ENCODE results near the gene NOXRED1.

NOXRED1 gene

GRCh38 chr14:77455966-77456640 lies 32.8 kb upstream of the NOXRED1 start:
- Histone ChIP-seq H3K9me3 (no peaks in the 10 kb centered on the region), H3K4me3 (peak overlapping the region in 1 of 2 donors; percentile 89), H3K27me3 (no peaks in the 10 kb centered on the region), H3K36me3 (peaks cover 16 to 35% (median 27%) of the 10 kb centered on the region in 3 donors), H3K27ac (peak overlapping the region in 1 of 2 donors; percentile 14), H3K4me1 (peaks cover 0 to 31% (median 21%) of the 10 kb centered on the region in 4 donors)
- DNase-seq, result no peak
- TF ChIP-seq CTCF (IDR thresholded peaks at IDR 0.05), result no peak
- intact Hi-C loops (cut with DNase I; ENCODE audit: low total_unique reads), result loop anchor here (5.0 kb wide), 2 partner anchors 101 to 251 kb away; partner anchors contain the start of genes ALKBH1 and SLIRP

- Histone ChIP-seq H3K4me1 (no peaks in the 10 kb centered on the region), H3K4me3 (no peak overlapping the region), H3K27me3 (no peaks in the 10 kb centered on the region), H3K36me3 (peaks cover 66 to 93% (median 78%) of the 10 kb centered on the region in 3 donors), H3K27ac (no peak overlapping the region), H3K9me3 (no peaks in the 10 kb centered on the region)
- intact Hi-C loops (cut with DNase I; ENCODE audit: low total_unique reads), result no loop called here
- no peak for DNase-seq
- TF ChIP-seq CTCF (IDR thresholded peaks at IDR 0.05), result no peak
Observed at GRCh38 chr14:77442196-77442595, 18.9 kb upstream of the NOXRED1 start.

GRCh38 chr14:77439861-77440260 lies 16.5 kb upstream of the NOXRED1 start:
- H3K36me3 ChIP-seq, result peaks cover 64 to 93% (median 82%) of the 10 kb centered on the region in 3 donors
- no peak for TF ChIP-seq CTCF (IDR thresholded peaks at IDR 0.05)
- H3K4me3 ChIP-seq, result no peak overlapping the region
- DNase-seq, result no peak
- no peaks in the 10 kb centered on the region for H3K4me1 ChIP-seq
- intact Hi-C loops (cut with DNase I; ENCODE audit: low total_unique reads), result no loop called here
- H3K27ac ChIP-seq, result no peak overlapping the region
- no peaks in the 10 kb centered on the region for H3K9me3 ChIP-seq
- no peaks in the 10 kb centered on the region for H3K27me3 ChIP-seq

GRCh38 chr14:77438596-77438995 lies 15.3 kb upstream of the NOXRED1 start:
- no peak for TF ChIP-seq CTCF (IDR thresholded peaks at IDR 0.05)
- intact Hi-C loops (cut with DNase I; ENCODE audit: low total_unique reads), result no loop called here
- H3K27me3 ChIP-seq, result no peaks in the 10 kb centered on the region
- no peaks in the 10 kb centered on the region for H3K4me1 ChIP-seq
- no peak overlapping the region for H3K27ac ChIP-seq
- no peak for DNase-seq
- H3K9me3 ChIP-seq, result no peaks in the 10 kb centered on the region
- peaks cover 69 to 94% (median 85%) of the 10 kb centered on the region in 3 donors for H3K36me3 ChIP-seq
- H3K4me3 ChIP-seq, result no peak overlapping the region

GRCh38 chr14:77436042-77436441 lies 12.7 kb upstream of the NOXRED1 start:
- no peaks in the 10 kb centered on the region for H3K4me1 ChIP-seq
- TF ChIP-seq CTCF (IDR thresholded peaks at IDR 0.05), result no peak
- H3K27ac ChIP-seq, result no peak overlapping the region
- H3K4me3 ChIP-seq, result no peak overlapping the region
- intact Hi-C loops (cut with DNase I; ENCODE audit: low total_unique reads), result no loop called here
- DNase-seq, result no peak
- no peaks in the 10 kb centered on the region for H3K9me3 ChIP-seq
- no peaks in the 10 kb centered on the region for H3K27me3 ChIP-seq
- peaks cover 69 to 93% (median 85%) of the 10 kb centered on the region in 3 donors for H3K36me3 ChIP-seq
